HG03571 (cell line): ENCODE measurements around the gene OR5H2.
A peak's percentile ranks its signal among the peaks of the same experiment; 100 is the strongest.
"Not testable (repeated sequence)": the region's sequence is repeated elsewhere in the genome, so short reads cannot be mapped to it uniquely, and the experiment has no call there.

Experiments used
- ATAC-seq: cut with Tn5 transposase; IDR thresholded peaks from one replicate; pipeline ENCODE4 v1.9.1; 2021; ENCODE audit not compliant: unreplicated experiment

The OR5H2 gene

DNA sequence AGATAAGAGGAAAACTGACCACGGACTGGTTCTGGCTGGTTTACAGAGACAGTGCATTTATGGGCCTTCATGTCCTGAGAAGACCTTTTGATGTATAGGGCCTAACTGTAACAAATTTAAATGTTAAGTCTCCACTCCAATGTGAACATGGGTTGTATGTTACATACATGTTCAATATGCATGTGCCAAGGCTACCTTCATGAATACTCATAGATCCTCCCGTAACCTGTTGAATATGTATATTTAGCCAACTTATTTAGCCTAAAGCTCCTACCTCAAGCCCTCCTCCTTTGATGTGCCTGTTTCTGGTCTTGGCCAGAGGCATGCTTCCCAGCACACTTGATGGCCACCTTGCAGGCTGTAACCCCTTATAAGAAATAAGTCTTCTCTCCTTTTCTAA, at the start of gene OR5H2:
Gene OR5H2 (plus strand): TSS at position 301 of the 400 bp plus-strand sequence. CDS start 398 bp downstream, outside the sequence.
- ATAC-seq = no peak

DNA sequence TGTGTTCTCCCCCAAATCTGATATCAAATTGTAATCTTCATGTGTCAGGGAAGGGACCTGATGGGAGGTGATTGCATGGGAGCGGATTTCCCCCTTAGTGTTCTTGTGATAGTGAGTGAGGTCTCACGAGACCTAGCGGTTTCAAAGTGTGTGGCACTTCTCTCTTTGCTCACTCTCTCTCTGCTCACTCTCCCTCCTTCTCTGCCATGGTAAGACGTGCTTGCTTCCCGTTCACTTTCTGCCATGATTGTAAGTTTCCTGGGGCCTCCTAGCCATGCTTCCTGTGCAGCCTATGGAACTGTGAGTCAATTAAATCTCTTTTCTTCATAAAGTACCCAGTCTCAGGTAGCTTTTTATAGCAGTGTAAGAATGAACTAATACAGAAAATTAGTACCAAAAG, 48.8 kb upstream of the OR5H2 start:
- no peak for ATAC-seq

DNA sequence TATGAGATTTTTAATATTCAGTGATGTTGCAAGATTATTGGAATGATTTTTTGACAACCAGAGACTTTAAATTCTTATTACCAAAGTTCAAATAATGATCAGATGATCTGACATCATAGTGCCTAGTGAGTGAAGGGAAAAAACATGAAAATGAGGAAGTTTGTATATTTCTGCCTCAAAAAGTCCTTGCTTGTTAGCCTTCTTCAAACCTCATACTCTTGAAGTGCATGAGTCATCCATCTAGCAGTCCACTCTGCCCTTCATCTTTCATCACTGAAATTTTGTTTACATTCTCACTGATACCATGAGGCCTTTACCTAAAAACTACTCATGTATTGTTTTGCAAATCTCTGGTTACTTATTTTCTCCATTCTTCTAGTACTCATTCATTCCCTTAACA, 42.2 kb upstream of the OR5H2 start:
- ATAC-seq = no peak

DNA sequence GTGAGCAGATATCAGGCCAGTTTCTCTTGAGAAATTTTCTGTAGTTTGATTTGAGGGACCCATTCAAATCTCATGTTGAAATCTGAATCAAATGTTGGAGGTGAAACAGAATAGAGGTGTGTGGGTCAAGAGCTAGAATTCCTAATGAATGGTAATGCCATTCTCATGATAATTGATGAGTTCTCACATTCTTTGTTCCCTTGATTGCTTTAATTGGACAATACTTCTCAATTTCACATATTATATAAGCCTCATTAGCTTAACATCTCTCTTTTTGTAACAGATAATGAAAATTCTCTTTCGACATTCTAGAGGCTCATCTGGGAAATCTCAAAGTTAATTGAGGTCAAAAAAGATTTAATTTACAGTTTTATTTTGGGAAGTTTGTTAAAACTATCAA, 40.1 kb upstream of the OR5H2 start:
- ATAC-seq = no peak

DNA sequence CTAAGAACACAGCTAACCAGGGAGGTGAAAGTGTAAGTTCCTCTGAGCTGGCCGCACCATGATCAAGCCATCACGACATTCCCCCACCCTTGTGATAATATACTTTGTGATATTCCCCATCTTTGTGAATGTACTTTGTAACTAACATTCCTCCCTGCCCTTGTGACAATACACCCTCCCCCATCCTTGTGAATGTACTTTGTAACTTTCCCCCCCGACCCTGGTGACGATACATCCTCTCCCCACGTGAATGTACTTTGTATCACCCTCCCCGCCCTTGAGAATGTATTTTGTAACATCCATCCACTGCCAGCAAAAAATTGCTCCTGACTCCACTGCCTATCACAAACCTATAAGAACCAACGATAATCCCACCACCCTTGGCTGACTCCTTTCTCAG, 38.5 kb upstream of the OR5H2 start:
- no peak for ATAC-seq

DNA sequence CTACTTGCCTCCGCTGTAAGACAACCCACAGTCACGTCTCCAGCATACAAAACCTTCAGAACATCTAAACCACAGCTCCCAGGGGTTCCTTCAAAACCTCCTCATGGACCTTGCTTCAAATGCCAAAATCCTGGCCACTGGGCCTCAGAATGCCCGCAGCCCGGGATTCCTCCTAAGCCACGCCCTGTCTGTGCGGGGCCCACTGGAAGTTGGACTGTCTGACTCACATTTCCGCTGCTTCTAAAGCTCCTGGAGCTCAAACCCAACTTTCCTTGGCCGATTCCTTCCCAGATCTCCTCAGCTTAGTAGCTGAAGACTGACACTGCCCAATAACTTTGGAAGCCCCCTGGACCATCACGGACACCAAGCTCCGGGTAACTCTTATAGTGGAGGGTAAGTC, 36.2 kb upstream of the OR5H2 start:
- no peak for ATAC-seq

DNA sequence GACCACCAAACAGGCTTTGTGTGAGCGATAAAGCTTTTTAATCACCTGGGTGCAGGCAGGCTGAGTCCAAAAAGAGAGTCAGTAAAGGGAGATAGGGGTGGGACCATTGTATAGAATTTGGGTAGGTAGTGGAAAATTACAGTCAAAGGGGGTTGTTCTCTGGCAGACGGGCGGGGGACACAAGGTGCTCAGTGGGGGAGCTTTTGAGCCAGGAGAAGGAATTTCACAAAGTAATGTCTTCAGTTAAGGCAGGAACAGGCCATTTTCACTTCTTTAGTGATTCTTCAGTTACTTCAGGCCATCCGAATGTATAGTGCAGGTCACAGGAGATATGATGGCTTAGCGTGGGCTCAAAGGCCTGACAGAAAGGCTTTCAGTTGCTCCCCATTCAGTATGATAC, 26.3 kb upstream of the OR5H2 start:
- ATAC-seq = not testable (repeated sequence)

DNA sequence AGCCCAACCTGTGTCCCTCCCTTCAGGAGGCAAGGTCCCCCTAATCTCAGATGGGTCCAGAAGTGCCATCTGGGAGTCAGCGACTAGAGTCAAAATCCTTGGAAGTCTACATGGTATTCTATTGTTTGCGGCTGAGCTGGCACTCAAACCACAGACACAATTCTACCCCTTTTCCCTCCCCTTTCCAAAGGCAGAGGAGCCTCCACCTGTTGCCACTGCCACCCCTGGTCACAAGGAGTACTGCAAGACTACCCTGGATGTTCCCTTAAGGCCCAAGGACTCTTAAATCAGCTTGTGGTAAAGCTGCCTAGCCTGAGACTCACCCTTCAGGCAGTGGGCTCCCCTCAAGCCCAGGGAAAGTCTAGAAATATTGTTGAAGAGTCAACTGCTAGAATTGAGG, 22.6 kb upstream of the OR5H2 start:
- ATAC-seq = peak; percentile 71

DNA sequence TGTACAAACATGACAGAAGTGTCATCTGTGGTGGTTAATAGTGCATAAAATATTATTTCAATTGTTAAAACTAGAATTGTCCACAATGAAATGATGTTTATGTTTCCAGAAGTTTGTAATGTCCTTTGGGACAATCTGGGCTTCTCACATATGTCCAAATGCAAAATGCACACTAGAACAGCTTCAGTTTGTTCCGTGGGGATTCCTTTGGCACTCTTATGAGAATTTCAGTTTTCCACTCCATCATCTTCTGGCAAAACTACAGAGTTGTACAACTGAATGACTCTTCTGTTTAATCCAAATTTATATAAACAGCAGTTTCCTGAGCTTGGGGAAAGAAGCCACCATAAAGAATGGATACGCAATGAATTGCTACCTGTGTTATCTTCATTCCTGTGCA, 20.3 kb upstream of the OR5H2 start:
- ATAC-seq = no peak

DNA sequence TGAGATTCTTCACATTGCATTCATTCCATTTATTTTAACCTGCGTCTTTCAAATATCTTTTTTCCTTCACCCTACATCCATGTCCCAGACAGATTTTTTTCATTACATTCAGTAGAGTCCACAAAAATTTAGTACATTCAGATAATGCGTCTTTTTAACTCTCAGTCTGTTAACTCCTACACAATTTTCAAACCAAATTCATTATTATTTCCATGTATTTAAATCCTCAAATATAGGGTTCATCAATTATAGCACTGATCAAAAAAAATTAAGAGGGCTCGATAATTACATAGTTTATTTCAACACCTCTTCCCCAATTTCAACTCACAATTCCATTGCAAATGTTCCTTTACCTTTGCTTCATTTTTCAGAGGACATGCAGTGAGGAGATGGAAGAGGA, 18.4 kb upstream of the OR5H2 start, which contains the start of gene OR5H6:
Gene OR5H6 (plus strand): TSS at position 301 of the 400 bp plus-strand sequence. CDS start 89 bp downstream, at position 390.
- no peak for ATAC-seq

DNA sequence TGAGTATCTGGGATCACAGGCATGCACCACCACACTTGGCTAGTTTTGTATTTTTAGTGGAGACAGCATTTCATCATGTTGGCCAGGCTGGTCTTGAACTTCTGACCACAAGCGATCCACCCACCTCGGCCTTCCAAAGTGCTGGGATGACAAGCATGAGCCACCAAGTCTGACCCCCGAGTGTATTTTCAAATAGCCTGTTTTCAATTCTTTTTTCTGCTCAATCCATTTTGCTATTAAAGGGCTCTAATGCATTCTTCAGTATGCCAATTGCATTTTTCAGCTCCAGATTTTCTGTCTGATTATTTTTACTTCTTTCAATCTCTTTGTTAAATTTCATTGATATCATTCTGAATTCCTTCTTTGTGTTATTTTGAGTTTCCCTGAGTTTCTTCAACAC, 12.5 kb upstream of the OR5H2 start:
- ATAC-seq = no peak

DNA sequence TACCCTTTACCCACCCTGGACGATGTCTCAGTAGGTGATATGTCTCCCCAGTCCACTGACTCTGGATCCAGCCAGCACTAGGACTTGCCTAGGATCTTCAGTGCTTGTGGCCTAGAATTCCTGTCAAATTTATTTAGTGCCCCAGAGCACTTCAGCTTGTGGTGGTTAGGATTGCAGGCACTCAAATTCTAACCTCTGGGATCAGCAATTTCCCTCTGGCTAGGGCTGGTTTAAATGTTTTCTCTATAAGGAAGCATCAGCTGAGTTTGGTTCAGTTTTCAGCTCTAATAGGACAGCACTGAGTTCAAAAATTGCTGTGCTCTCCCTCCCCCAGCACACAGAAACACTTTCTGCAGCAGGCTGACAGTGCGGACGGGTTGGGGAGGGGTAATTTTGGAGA, 10.2 kb upstream of the OR5H2 start:
- no peak for ATAC-seq

DNA sequence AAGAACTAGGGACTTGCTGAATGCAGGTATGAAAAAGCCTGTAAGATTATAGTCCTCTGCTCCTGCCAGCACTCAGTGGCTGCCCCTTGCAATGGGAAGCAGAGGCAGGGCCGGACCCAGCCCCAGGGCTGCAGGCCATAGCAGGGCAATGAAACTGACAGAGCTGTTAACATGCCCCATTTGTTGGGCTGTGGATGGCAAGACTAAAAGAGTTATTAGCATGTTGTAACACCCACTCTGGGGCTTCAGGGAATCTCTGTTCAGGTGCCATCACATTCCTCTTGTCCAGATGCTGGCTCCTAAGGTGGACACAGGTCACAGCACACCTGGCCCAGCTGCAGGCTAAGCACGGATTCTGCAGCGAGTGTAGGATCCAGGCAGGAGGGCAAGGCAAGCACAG, 7.4 kb upstream of the OR5H2 start:
- no peak for ATAC-seq

DNA sequence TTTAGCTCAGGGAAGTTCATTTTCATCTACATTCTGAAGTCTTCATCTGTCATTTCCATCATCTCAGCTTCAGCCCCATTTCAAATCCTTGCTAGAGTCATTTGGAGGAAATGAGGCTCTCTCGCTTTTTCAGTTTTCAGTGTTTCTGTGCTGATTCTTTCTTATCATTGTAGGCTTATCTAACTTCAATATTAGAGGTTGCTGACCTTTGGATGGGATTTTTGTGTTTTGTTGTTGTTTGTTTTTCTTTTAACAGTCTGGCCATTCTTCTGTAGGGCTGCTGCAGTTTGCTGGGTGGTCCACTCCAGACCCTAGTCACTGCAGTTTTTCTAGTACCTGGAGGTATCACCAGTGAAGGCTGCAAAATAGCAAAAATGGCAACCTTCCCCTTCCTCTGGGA, 8.6 kb downstream of the OR5H2 start:
- no peak for ATAC-seq

DNA sequence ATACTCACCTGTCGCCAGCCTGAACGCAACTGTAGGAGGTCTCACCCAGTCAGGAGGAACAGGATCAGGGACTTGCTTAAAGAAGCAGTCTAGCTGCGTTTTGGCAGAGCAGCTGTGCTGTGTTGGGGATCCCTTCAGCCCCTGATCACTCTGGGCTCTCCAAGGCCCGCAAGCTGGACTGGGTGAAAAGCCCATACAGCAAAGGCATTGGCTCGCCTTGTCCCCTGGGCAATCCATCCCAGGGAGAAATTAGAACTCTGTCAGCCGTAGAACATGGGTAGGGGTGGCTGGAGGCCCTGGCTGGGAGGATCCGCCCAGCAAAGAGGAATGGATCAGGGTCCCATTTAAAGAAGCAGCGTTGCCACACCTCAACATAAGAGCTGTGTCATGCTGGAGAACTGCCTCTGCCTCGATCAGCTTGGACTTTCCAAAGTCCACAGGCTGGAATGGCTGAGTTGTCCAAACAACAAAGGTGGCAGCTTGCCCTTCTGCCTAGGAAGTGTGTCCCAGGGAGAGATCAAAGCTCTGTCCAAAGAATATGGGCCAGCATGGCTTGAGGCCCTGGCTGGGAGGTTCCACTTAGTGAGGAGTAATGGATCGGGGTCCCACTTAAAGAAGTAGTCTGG, 9.1 kb downstream of the OR5H2 start:
- ATAC-seq = no peak

DNA sequence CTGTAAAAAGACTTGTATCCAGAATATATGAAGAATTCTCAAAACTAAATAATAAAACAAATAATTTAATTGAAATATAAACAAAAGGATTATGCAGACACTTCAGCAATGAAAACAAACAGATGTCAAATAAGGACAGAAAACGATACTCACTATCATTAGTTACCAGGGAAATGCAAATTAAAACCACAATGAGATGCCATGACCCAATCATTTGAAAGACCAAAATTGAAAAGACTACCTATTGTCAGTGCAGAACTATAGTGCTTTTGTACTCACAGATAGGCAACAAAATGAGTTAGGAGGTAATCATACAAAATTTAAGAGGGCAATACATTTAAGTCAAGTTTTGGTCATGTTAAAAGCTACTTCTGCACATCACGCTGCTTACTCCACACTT, 39.8 kb downstream of the OR5H2 start:
- no peak for ATAC-seq

DNA sequence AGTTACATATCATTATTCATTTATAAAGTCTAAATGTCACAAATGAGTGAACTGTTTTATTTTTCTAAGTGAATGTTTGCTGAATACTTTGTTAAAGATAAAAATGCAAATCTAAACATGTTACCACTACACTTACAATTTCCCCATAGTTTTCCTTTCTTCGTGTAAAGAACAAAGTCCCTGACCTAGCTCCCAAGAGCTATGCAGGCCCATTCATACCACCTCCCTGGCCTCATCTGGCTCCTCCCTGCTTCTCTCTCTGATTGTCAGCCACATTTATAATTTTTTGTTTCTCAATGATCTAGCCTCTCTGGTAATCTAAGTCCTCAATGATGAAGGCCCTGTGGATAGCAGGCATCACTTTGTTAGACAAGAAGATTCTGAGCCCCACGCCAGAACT, 40.4 kb downstream of the OR5H2 start:
- ATAC-seq = no peak

DNA sequence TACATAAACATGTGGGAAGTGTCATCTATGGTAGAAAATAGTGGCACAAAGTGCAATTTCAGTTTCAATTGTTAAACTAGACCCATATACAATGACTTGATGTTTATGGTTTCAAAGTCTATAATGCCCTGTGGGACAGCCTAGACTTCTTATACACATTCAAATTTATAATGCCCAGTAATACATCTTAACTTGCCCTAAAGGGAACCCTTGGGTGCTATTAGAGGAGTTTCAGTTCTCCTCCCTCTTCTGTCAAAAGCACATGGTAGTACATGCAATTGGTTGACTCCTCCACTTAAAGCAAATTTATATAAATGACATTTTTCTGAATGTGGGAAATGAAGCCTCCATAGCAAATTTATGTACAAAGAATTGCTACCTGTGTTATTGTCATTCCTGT, 41.1 kb downstream of the OR5H2 start:
- ATAC-seq = no peak

DNA sequence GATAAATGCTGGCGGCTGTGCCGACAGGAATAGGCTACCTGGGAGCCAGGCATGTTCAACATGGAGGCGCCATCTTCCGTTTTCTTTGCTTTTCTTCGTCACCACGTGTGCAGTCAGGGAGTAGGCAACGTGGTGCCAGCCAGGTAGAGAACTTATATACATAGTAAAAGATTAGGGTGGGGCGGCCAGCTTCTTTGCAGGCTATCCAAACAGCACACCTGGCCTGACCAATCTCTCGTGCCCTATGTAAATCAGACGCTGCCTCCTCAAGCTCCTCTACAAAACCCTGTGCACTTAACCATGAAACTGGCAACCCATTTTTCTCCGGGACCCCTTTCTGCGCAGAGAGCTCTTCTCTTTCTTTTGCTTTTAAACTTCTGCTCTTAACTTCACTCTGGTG, 42.8 kb downstream of the OR5H2 start:
- ATAC-seq = no peak

DNA sequence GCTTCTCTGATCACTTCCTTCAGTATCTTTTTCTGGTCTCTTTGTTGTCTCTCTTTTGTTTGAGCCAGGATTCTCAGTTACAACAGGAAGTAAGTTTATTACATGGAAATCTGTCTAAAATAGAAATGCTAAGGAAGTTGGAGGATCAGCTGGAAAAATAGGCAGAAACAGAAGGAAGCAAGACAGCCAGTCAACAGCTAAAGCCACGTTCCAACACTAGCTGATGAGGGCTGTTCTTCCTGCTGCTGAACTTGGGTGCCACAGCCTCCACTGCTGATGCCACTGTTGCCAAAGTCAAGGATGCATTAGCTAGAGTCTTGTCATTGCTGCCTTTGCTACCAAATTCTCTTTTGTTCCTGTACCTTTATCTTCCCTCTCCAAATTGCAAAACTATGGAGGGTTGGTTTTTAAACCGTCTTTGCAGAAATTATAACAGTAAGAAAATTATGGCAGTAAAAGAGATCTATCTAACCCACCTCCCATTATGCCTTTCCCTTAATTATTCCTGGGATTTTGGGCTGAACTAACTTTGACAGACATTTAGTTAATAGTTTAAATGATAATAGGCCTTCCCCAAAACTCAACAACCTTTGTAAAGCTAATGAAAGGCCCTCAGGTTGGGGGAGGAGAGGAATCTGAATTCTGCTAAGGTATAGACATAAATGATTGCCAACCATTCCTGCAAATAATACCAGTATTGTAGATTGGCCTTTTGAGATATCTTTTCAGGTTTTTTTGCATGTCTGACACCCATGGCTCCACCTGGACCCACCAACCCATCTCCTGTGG, 44.0 kb downstream of the OR5H2 start:
- no peak for ATAC-seq

DNA sequence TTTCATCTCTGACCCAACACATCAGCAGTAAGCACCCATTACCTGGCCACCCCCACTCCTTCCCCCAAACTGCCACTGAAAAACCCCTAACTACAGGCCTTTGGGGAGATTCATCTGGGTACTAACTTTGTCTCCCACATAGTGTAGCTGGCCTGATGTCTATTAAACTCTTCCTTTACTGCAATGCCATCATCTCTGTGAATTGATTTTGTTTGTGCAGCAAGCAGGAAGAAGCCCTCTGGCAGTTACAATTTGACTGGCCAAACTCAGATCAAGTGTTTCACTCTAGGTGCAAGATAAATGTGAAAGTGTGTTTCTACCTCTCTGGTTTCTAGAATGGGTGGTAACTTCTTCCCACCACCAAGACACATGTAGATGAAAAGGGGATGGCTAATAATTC, 44.6 kb downstream of the OR5H2 start:
- ATAC-seq = peak; percentile 40

DNA sequence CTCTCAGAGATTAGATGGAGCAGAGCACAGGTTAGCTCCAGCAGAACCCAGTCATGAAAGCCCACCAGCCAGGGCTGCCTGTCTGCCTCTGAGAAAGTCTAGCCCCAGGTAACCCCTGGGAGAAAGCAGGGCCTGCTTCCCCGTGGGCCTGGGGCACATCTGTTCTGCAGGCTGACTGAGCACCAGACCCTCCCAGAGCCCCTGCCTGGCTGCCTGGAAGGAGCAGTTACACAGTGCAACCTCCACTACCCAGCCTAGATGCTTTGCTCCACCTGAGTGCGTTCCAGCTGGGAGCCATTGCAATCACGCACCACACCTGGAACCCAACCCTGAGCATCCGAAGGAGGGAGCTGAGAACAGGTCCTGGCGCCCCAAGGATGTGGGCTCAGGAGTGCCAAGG, 46.6 kb downstream of the OR5H2 start:
- peak; percentile 5 for ATAC-seq
